NCI-H128 (cell line): ENCODE measurements around the gene DLX5.
A peak's percentile ranks its signal among the peaks of the same experiment; 100 is the strongest.

Experiments
- DNase-seq: peaks from one replicate; lab custom pipeline; 2025; ENCODE audit not compliant: unreplicated experiment; lab: John Stamatoyannopoulos, UW

Gene DLX5

DNA sequence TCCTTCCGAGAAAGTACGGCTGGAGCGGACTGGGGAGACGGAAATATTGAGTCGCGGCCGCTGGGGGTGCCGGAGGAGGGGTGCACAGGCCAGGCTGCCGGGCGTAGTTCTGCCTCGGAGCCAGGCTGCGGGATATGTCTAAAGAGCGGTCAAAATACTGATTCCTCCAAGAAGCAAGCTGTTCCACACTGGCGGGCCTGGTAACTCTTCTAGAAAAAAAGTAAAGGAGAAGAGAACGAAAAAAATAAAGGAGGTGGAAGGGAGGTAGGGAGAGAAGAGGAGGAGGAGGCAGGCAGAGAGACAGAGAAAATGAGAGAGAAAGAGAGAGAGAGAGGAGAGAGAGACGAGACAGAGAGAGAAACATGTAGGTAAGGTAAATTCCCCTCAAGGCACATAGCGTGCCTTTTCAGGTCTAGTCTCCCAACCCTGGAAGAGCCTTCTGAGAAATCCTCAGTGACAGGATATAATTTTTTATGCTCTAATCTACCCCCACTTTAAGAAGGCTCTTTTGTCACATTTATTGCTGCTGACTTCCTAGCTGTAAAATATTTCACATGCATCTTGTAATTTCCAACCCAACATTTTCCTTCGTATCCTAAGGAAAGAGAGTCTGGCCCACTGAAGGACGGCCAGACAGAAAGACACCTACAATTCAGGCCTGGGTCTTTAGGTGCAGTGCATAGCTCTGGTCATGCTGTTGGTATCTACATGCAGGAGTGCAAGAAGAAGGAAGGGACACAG is 5.7 kb downstream of the DLX5 start:
- no peak for DNase-seq

DNA sequence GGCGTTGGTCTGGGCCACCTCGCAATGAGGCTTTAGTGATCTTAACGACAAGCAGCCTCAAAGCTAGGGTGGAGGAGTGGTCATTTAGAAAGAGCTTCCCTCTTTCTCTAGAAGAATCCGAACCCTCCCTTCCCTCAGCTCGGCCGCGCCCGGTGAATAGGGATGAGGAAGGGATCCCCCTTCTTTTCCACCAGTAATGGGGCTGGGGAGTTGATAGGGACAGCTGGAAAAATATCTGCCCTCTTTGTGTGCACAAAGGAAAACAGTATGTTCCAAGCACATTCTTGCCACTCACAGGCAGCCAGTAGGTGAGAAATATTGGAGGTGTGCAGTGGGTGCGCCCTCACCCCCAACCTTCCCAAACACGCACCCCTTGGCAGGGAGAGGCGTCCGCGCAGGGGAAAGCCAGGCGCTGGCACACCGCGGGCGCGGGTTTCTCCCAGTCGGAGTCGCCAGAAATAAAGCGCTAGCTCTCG is 6.5 kb downstream of the DLX5 start:
- DNase-seq: no peak

DNA sequence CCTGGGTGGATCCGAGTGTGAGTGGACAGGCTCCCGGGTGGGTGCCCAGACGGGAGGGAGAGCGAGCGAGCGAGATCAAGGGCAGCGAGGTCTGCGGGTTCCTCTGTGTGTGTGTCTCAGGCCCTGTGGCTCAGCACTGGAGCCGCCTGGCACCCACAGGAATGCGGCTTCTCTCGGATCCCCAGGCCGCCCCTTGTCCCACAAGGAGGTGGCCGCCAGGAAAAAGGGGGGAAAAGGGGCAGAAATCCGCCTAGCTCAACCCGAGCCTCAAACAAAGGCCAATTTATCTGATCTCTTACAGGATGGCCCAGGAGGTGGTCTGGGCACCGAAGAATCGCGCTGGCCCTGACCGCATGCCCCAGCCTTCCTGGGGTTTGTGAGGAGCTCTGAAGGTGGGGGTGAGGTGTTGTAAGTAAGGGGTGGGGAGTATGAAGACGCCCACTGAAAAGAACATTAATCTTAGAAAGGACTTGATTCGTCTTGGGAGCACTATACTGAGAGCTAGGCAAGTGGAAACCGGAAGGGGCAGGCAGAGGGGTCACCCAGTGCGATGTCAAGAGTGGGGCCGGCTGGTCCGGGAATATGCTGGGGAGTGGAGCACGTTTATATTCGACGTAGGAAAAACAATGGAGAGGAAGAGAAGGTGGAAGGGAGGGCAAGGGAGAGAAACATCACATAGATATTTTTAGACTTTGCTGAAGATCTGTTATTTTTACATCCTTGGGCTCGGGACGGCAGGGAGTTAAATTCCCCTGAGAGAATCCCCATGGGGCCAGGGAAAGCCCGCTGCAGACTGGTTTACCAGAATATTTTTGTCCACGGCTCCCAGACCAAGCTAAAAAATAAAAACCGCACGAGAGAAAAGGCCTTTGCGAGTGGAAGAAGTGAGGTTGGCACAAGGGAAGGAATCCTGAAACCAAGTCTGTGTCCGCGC is 7.2 kb downstream of the DLX5 start:
- DNase-seq: no peak

DNA sequence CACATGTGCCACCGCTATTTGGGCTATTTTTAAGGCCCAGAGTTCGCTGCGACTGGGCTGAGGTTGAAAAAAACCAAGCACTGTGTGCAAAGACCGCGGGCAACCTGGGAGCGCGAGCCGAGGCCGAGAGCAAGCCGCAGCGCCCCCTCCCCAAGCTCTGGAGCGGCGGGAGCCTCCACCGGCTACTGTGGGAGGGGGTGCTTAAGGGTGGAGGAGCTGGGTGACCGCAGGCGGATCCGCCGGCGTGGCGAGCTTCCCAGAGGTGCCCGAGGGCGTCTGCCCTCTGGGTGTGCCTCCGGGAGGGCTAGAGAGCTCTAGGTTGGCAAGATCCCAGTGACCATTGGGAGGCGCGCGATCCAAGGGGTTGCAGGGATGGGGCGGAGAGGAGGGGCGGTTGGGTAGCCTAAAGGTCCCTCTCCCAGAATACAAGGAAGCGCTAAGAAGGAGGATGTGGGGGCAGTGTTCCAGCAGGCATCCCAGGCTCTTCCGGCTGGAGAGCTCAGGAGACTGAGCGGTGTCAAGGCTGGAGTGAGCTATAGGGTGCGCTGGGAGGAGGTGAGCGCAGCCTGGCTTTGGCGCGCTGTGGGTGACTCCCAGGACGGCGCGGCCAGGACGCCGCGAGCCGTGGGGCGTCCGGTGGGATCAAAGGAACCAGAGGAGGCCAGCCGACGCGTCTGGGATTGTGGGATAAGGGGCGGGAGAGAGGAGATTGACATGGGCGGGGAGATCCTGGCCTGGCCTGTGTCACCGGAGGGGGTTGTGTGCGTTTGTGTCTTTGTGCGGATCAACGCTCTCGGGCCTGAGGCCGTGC is 8.0 kb downstream of the DLX5 start:
- DNase-seq: peak; percentile 18

DNA sequence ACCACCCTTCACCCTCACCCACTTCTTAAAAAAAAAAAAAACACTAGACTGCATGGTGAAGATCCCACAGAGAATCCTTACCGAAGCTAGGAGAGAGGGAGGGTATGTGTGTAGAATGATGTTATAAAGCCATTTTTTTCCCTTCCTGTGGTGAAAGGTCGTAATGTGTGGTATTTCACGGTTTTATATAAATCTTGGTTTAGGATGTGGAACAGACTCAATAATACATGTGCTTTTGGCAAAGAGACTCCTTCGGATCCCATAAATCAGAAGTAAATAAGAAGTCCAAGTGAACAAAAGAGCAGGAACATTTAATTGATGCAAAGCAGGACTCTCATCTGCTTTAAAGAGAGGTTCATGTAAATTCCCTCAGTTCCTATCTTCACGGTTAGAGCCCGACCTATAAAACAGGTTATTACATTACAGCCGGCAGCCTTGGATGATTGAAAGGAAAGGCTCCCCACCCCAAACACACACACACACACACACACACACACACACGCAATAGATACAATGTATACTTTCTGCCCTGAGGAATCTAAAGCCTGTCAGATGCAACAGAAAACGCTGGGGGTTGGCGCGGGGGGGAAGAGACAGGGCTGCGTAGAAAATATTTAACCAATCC is 8.8 kb downstream of the DLX5 start:
- DNase-seq: no peak

DNA sequence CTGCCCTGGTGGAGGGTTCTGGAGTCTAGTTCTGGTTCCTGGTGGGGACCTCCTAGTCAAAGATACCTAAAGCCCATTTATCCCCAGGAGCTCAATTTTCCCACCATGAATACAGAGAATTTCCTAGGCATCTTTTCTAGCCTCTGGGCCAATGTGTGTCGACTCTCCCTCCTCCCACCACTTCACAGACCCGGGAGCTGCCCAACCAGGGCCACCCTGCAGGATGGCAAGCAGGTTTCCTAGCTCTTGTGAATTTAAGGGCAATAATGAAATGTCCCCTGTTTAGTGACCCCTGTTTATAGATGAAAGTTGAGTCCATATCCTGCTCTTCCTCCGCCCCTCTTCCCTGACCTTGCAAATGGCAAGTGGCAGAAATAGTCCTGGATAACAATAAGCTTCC is 9.4 kb downstream of the DLX5 start:
- DNase-seq: no peak

DNA sequence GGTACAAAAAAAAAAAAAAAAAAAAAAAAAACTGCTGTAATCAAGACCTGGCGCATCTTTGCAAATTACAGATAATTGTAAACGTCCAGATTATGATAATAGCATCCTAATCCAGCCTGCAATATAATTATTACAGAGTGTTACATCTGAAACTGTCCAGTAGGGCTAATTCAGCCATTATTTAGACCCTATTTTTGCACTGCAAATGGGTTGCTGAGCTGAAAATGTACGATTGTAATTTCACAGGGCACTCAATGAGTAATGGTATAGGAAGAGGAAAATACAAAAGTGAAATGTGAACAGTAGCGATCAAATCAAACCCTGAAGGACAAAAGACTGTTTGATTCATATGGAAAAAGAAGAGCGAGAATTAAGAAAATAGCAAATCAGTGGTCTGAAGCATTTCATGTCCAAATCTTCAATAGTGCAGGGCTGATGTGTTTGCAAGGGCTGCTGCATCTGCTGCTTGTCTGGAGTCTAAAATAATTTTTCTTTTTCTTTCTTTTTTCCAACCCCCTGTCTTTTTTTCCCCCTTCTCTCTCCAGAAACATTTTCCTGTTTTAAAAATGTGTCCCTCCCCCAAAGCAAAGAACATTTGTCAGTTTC is 10.4 kb downstream of the DLX5 start:
- DNase-seq: no peak

DNA sequence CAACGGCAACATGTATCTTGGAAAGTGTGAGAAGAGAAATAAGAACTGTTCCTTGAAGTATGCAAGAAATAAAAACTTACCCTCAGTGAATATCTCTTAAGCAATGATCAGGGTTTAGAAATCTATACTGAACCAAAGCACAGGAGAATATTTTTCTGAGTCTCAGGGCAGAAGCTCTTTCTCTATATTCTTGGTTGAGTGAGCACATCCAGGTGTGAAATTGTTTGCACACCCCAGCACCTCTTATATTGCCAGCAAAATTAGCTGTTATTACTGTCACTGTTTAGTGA is 10.8 kb downstream of the DLX5 start:
- DNase-seq: no peak

DNA sequence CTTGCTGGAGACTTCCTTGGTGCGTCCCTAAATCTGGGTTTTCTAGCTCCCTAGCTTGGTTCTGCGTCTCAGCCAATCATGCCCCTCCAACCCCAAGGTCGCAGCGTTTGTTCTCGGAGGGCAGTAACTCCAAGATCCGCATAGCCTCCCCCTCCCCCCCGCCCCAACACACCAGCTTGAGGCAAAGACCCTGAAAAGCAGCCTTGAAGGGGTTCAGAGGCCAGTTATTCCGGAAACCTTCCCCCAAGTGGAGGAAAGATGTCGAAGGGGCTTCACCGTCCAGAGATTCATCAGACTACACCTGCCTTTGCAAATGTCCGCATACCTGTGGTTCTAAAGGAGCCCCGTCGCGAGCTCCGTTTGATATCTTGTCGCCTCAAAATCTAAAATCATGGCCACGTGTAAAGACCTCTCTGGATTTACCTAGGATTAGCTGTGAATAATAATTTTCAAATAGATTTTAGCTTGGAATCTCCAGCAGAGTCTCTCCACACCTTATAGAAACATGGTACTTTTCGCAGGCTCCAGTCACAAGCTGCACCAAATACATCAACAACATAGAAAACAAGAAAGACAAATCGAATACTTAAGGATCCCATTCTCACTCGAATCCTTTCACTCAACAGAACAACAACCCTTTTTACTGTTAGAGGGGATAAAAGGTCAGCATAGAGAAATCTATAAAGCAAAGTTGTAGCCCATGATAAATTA is 11.3 kb downstream of the DLX5 start:
- no peak for DNase-seq

DNA sequence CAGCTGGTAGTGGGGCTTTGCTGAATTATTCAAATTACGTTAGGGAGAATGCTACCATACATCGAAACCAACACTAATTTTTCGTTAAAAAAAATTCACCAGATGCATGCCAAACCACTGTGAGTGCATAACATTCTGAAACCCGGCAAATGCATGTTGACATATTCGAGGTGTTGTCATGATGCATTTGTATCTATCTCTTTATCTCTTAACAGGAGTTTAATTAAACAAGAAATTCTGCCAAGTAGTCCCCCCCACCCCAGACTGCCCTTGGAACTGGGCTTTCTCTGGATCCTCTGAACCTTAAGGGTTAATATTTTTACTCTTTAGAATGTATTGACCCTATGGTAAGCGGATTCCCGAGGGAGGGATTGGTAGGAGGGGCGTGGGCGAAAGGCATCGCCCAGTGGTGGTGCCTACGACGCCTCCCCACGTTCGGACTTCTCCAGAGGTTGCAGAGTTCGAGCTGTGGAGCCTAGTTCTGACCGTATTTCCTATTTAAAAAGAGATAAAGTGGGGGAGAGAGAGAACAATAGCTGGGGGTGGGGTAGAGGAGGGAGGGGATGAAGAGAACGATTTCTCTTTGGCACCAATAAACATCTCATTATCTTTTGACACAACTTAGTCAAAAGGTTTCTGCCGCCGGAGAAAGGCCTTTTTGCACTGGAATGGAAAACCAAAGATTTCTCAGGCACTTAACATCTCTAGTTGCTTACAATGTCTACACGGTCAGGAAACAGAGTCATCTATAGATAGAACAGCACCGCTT is 12.1 kb downstream of the DLX5 start:
- no peak for DNase-seq

DNA sequence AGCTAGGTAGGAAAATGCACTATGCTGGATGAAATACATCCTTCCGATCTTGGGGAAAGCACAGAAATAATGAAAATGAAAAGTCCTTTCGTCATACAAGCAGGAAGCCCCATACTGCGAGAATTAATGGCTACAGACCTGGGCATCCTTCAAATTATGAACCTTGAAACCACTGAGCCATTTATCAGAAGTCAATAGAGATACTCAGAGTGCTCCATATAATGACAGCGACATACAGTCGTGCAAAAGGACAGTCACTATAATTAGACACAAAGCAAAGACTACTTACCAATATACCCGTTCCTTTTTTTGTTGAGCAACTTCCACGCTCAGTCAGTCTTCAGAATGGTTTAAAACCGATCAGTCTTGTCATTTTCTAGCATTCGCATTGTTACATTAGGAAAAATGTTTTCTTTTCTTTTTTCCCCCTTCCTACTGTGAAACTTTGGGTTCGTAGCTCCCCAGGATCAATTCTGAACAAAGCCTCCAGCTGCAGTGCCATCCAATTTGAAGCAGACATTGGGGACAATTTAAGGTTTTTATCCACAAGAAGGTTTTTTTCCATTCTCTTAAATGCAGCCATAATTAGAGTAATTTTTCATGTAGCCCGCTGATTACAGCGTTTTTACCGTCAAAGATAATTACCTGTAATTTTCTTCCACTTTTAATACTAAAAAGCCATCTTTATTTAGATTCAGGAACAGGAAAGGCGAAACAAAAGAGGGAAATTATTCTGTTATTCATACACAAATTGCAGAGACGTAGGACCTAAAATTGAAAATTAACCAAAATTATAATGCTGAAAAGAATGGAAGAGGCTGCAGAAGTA is 12.9 kb downstream of the DLX5 start:
- DNase-seq: no peak

DNA sequence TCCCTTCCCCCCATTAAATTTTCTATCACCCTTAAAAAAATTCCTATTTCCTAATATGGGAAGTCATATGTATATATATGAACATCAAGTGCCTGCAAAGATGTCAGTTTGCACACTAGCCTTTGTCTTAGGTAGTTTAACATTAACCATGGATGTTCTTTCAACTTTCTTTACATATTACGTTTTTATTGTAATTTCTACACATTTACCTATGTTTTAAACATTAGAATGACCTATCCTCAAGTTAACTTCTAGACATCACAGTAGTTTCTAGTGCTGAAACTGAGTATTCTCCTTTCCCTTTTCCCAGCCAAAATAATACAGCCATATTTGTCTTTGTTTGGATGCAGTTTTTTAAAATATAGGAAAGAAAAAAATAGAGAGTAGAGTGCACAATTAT is 13.5 kb downstream of the DLX5 start:
- no peak for DNase-seq

DNA sequence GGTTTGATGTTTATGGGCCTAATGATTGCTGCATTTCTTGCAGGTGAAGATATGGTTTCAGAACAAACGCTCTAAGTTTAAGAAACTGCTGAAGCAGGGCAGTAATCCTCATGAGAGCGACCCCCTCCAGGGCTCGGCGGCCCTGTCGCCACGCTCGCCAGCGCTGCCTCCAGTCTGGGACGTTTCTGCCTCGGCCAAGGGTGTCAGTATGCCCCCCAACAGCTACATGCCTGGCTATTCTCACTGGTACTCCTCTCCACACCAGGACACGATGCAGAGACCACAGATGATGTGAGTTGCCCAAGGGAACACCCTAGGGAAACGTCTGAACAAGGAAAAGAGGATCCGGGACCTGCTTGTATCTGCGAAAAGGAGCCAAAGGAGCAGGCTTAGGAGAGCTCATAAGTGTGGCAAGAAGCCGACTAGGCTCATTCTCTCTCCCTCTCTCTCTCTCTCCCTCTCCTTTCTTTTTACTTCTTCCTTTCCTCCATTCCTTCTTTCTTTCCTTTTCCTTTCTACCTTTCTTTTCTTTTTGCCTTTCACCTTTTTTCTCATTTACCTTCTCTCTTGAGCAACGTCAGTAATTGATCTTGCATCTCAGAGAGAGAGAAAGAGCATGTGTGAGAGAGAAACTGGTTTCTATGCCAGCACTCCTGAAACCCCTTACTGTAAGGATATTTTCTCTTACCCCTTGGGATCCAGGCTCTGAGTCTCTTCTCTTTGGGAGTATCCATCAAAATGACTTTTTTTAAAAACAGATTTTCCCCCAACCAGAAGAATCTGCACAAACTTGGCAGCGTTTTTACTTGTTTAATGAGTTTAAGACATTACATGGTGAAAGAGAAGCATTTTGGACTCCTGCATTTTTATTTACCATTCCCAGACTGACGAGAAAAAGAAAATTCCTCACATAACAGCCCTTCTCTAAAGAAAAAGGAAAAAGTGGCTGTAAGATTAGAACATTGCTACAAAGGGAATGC is 14.6 kb downstream of the DLX5 start:
- no peak for DNase-seq

DNA sequence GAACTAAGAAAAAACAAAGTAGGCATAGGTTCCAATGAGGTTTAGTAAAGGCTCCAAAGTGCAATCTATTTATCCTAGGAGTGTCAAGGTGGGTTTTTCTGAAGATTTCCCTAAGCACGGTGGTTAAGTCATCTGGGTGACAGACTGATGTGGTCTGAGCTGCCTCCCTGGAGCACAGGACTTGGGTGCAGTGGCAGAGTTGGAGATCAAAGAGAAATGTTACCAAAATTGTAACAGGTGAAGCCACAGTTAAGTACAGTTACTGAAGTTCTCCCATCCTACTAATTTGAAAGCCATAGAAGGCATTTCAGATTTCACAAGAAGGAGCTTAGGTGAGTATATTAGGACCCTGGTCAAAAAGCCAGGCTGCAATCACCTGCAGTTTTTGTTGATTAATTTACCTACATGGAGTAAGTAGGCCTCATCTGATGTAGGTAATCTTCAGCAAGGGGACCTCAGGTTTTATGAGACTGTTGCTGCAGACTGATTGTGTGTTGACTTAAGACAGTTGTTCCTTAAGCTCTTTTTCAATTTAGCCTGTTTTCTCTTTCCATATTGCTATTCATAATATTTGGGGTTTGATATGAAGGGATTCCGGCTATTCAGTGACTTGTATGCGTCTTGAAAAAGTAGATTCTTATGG is 16.2 kb downstream of the DLX5 start:
- DNase-seq: no peak

DNA sequence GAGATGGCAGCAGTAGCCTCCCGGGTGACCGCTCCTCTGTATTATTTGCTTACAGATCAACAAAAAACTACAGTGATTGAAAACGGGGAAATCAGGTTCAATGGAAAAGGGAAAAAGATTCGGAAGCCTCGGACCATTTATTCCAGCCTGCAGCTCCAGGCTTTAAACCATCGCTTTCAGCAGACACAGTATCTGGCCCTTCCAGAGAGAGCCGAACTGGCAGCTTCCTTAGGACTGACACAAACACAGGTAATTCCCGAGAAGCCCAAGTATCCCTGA is 17.1 kb downstream of the DLX5 start:
- DNase-seq: no peak

DNA sequence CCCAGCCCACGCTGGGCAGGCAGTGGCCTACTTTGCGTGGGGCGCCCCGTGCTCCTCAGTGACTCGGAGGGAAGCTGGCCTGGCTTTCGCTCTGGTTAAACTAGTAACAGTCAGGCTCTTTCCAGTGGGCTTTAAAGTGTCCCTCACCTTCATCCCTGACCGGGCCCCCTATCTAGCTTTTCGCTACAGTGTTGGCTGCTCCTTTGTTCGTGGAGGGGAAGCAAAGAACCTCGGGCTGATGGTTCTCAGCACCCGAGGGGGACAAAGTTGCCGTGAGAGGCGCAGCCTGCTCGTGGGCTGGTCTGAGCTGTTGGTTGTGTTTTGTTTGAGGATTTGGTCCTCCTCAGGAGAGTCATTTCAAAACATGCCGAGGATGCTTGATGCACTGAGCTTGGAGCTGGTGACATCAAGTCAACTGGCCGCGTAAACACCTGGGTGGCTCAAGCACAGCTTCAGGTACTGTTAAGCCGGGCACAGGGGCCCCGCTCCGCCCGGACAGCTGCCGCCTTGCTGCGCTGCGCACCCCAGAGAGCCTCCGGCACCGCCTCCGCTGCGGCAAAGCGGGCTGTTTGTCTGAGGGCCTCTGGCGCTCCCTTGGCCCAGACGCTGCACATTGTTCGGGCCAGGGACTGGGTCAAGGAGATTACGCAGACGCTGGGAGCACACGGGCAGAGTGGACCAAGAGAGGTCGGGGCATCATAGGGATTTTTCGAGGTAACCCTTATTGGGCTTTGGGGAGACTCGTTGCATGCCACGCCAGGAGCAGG is 17.6 kb downstream of the DLX5 start:
- no peak for DNase-seq
